GM19328 (cell line): Measurements from ENCODE around the gene NEUROD6.

Source experiments
- ATAC-seq: cut with Tn5 transposase; IDR thresholded peaks from one replicate; pipeline ENCODE4 v1.9.1; 2021; ENCODE audit warnings: mild to moderate bottlenecking, moderate library complexity; ENCODE audit not compliant: unreplicated experiment

The NEUROD6 gene

DNA sequence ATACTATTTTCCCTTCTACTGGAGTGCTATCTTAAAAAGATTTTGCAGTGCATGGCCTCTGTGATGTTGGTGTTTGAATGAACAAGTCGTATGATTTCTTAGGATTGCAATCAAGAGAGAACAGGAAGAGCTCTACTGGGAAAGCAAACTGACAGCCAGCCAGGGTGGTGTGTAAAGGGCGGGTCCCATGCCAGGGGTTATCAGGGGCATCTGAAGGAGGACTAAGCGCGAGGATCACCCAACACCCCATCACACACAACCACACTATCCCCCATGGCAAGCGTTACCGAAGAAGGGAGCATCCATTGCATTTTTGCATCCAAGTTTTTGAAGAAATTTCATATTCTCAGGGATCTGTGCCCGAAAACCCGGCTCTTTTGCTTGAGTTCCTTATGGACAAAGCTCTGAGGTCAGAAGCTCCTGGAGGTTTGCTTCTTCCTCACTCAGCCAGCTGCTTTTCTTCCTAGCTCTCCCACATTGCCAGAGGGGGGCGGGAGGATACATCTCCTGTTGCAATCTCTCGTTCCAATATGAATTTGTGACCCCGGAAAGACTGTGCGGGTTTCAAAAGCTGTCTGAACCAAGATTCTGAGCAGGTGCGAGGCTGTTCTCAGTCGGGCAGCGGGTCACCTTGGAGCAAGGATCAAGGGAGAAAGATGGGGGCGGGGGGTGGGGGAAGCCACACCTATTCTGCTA lies 5.2 kb downstream of the NEUROD6 start:
- ATAC-seq, result no peak

DNA sequence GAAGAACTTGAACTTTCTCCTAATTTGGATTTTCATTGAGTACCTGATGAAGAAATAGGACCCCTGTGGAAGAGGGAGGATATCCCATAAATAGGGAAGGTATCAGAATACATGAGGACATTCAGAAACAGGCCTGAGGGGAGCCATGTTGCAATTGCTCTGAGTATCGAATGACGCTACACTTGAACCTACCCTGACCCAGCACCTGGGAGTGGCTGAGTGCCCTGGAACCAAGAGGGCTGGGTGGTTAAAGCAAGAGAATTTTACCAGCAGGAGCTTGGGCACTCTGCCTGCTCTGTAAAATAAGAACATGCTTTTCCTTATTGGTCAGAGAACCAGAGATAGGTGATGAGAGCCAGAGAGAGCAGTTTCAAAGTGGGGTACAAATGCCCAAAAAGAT lies 7.2 kb downstream of the NEUROD6 start:
- no peak for ATAC-seq

DNA sequence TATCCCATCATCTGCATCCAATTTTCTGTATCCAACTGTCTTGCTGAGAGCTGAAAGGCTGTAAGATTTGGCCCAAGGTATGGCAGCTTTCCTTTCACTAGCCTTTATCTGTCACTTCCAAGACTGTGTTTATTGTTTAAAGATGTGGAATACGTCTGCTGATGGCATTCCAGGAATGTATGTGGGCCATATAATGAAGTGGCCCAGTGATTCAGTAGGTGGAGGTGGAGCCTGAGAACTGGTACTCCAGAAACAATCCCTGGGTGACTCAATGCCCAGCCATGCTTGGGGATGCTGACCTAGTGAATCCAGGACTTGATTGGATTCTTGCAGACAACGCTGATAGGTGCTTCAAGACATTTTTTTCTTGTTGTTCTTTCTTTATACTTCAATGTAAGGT lies 13.5 kb downstream of the NEUROD6 start:
- ATAC-seq, result no peak

DNA sequence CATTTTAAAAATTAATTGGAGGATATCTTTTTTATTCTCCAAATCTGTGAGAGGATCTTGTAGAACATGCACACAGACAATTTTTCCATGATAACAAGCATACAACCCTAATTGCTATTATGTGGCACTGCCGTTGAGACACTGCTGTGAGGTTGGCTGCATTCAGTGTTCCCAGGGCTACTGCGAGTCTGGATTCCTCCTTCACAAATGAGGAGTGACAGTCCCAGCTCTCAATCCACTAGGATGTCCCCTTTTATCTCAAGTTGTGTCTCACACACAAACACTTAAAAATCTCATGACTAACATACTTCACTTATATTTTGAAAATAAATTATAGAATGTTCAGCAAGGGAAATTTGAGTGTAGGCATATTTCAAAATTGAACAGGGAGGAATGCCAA lies 14.1 kb downstream of the NEUROD6 start:
- ATAC-seq, result no peak

DNA sequence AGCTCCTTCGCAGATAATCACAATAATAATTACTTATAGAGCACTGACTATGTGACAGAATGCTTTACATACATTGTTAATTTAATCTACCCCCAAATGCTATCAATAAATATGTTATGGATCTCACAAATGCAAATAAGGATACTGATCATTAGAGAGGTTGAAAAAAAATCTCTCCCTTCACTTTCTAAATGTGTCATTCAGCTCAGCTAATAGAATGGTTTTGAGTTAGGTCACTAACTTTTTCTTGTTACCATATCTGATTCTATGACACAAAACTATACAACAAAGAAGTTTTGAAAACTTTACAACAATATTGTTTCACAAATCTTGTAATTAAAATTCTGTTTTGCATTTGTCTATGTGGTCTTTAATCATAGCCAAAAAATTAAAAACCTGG lies 17.4 kb downstream of the NEUROD6 start:
- ATAC-seq, result no peak

DNA sequence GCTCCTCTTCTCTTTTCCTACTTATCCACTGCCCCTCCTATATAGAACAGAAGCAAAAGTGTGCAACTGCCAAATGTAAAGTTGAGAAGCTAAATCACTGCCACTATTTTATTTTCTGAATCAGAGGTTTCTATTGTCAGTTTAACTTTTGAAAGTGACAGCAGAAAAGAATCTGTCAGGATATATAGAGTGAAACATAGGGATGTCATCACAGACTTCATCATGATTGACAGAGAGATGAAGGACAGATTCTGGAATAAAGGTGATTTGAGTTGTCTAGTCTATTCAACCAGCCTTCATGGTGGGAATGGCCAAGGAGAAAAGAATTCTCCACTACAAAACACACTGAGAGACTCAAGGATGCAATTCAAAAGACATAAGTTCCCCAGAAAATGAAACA lies 19.9 kb downstream of the NEUROD6 start:
- no peak for ATAC-seq

DNA sequence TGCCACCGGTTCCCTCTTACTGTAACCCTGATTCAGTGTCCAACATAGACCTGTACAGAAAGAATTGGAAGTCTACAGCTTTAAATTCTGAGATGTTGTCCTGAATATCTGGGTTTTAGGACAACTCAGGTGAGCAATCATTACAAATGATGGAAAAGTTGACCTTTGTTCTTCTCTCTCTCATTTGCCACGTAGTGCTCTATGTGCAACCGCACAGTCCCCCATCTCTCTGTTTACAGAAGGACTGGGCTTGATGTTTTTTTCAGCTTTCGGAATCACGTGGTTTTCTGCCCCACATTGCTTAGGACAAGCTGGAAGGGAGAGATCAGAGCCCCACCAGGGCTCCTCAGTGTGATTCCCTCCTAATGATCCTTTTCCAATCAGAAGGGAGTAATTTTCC lies 22.2 kb downstream of the NEUROD6 start:
- no peak for ATAC-seq

DNA sequence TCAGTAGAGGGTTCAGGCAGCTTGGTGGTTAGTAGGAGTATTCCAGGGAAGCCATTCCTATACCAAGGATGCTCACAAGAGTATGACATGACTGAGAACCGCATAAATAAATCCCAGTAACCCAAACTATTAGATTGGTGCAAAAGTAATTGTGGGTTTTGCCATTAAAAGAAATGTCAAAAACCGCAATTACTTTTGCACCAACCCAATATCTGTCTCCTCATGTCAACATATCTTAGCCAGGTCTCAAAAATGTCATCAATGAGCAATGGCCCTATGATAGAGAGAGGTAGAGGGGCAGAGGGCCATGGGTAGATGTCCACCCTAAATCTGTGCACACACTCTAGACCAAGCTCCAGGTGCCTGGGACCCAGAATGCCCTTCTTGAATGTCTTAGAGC lies 23.6 kb downstream of the NEUROD6 start:
- no peak for ATAC-seq

DNA sequence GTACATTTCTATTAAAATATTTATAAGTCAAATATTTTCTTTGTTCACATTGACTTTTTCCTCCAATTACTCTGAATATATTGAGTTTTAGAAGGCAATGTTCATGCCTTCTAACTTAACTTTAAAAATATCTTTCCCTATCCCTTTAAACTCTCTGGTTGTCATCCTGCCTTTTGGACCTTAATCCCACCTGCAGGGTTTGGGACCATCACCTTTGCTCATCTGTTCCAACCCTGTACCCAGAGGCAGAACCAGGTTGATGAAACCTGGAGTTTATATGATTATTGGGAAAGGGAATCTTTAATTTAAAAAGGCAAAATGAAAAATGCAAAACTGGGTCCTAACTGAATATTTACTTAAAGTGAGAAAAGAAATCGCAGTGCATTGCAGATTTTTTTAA lies 24.8 kb downstream of the NEUROD6 start:
- no peak for ATAC-seq

DNA sequence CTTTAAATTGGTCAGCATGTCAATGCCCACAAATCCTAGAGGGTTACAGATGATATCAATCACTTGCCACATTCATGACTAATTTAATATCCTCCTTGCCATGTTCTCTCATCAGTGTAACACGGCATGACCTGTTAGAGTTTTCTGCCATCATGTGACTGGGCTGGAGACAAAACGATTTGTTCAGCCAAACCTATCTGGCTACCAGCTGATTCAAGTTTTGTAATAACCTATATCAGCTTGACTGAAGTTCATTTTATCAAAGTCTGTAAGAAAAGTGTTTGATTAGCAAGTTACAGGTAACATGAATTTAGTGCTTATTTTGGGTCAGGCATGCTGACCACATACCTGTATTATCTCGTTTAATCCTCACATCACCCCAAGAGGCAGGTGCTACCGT lies 25.7 kb downstream of the NEUROD6 start:
- ATAC-seq, result no peak

DNA sequence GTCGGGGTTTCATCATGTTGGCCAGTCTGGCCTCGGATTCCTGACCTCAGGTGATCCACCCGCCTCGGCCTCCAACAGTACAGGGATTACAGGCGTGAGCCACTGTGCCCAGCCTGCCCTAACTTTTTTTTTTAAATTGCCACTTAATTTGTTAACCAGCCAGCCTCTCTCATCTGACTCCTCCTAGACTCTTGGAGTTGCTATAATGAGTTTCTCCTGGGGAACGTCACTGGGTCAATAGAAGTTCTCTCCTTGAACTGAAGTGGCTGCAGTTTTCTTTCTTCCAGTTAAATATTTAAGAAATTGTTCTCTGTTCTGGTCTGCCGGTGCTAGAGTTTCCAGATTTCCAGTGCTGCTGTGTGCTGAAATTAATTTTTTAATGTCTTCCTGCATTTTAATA lies 27.6 kb downstream of the NEUROD6 start:
- no peak for ATAC-seq

DNA sequence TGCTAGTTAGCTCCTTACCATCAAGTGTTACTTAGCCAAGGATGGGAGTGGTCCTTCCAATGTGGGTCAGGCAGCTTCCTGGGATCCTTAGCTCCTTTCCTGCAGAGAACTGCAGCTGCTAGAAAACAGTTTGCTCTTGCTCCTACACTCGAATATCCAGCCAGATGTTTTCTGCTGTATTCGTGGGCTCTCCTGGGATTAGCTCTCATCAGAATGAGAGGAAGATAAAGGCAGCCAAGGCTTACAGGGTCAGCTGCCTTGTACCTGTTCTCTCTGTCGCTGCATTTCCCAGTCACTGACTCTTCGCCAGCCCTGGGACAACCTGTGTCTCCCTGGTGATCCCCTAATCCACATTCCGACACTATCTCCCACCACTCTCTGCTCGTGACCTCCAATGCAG lies 29.0 kb downstream of the NEUROD6 start:
- ATAC-seq, result no peak

DNA sequence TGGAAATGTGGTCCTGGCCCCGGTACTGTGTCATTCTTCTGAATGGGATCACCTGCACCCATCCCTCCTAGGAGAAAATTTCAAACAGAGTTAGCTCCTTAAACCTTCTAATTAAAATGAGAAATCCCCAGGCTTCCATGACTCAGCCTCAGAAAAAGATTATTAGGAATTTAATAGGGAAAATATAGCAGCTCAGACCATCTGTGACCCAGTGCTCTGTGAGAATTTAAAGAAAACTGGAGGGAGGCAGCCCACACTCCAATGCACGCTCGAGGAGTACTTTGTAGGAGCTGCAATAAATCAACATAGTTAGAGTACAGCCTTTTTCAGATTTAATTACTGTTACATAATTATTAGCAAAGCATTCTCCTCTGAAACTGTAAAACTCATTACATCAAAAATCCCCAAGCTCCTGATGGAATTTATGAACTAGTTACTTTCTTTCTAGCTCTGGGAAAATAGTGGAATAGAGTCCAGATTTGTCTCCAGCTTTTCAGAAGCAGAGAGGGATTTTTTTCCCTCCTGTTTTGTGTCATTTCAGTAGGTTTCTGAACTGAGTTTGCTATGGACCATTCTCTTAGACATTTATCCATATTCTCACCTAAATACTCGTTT lies 30.1 kb downstream of the NEUROD6 start:
- ATAC-seq, result no peak

DNA sequence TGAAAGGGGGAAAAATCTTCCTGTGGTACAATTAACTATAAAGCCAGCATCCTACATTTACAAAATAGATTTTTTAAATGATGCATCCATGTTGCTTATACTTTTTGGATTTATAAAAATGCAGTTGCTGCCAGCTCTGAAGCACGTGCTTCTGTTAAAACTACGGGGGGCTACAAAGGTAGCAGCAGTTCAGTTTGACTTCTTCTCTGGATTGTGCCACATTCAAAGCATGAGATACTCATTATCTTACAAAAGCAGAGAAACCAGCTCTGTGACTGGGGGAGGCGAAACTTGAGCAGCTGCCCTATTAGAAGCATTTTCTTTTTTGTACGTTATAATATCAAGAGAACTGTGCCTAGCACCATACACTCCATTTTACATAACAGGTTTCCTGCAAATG lies 31.1 kb downstream of the NEUROD6 start:
- ATAC-seq, result no peak

DNA sequence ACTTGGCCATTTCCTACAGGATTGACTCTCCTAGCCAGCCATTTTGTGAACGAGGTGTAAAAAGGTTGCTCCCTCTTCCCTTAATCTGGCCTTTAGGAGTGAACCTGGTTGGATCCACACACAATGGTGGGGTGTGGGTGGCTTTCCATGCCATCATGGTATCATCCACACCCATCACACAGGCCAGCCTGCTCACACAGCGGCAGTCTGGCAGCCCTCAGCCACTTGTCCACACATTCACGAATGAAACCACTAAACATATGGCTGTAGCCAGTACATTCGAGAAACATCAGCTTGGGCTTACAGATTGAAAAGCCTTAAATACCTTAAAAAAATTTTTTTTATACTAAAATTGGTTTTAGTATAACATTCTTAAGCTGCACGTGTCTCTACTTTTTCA lies 31.9 kb downstream of the NEUROD6 start:
- no peak for ATAC-seq

DNA sequence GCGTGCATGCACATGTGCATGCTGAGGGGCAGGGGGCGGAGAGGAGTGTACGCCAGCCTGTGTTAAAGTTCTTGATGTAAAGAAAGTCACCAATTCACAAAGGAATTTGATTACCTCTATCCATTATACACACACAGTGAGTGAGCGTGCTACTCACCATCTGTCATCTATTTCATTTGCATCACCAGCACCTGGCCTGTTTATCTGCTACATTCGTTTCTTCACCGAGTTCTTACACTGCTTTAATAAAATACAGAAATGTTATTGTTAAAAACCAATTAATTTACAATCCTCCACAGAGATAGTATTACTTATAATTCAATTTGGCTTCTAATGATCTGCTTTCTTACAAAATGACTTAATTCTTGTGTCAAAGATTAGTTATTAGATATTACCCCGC lies 32.6 kb downstream of the NEUROD6 start:
- no peak for ATAC-seq

DNA sequence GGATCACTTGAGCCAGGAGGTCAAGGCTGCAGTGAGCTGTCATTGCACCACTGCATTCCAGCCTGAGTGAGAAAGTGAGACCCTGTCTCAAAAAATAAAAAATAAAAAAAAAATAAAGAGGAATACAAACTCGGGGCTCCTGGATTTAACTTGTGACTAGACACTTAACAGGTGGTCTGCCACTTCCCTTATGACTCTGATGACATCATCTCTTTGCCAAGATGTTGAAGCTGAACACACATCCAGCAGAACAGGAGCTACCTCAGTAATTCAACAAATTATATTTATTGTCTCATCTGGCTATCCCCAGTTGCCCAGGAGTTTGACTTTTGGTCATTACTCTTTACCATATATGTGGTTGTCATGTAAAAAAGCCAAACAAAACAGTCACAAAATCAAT lies 35.3 kb downstream of the NEUROD6 start:
- no peak for ATAC-seq

DNA sequence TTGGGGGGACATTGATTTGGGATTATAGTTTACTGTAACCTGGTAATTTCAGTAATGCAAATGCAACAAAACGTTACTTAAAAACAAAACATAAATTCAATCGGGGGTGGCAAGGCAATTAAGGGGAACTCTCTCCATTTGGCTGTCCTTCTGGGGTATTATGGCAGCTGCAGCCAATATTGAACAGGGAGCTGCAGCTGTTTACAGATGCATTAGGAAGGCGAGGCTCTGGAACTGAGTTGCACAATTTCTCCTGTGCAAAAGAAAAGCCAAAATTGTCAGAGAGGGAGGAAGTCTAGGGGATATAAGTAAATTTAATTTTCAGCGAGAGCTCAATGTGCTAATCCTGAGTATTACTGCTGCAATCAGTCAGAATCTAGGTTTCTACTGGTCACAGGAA lies 36.1 kb downstream of the NEUROD6 start:
- no peak for ATAC-seq

DNA sequence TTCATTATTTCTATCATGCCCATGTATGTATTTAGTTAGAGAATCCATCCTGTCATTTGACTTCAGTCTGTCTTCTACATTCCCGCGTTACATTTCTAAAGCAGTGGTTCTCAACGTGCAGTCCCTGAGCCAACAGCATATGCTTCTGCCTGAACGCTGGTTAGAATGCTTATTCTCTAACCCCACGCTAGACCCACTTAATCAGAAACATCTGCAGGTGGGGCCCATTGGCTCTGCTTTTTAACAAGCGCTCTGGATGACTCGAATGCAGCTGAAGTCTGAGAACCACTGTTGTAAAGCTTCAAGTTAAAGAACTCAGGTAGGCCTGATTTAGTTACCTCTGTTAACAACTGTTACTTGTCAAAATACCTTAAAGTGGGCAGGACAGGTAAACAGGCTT lies 38.2 kb downstream of the NEUROD6 start:
- ATAC-seq, result no peak

DNA sequence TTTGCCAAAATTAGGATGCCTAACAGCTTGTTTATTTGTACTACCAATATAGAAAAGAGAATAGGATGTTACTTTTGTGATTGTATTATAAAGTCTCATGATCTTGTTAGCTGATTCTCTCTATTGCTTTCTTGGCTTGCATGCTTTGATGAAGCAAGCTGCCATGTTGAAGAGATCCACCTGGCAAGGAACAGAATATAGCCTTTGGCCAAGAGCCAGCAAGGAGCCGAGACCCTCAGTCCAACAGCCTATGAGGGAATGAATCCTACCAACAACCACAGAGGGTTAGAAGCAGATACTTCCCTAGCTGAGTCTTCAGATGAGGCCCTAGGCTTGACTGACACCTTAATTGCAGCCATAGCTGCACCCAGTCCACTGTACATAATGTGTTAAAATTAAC lies 41.2 kb downstream of the NEUROD6 start:
- ATAC-seq, result no peak

DNA sequence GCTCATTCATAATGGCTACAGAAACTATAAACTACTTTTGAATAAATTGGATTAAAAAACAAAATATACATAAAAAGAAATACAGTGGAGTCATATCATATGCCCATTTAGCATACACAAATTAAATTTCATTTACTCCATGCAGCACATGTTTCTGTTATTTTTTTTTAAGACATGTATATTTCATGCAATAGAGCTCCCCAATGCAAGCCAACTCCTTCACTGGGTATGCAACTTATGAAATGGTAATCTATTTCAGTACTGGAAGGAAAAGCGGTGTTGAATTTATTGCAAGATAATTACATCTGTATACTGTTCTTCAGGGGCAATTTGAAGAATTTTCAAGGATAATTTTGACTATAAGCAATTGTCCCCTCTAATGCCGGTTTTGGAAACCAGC lies 49.9 kb downstream of the NEUROD6 start:
- no peak for ATAC-seq
